Sigmoid colon (tissue), 7 donors: ENCODE data around the gene STRAP. TPM values are rescaled to one million over a fixed set of nuclear protein-coding genes. Genes with fewer than 3 reads are reported as not detected.

Experiments used
- DNase-seq: peaks from one replicate; pipeline ENCODE4 v3.0.0-alpha.2; 2019
- H3K27ac ChIP-seq, 4 donors: fragments of 200-600 bp; sonication (generic); one replicate each; pipeline ENCODE4 v1.5.1; 2016 to 2019; ENCODE audit warnings: mild to moderate bottlenecking in 1 of 4
- H3K27me3 ChIP-seq, 3 donors: fragments of 200-600 bp; sonication (generic); one replicate each; pipeline ENCODE4 v1.5.1; 2019; ENCODE audit warnings: mild to moderate bottlenecking in 1 of 3
- H3K36me3 ChIP-seq, 4 donors: fragments of 200-600 bp; sonication (generic); one replicate each; pipeline ENCODE4 v1.5.1; 2016 to 2019
- H3K4me1 ChIP-seq, 4 donors: fragments of 200-600 bp; sonication (generic); one replicate each; pipeline ENCODE4 v1.5.1; 2017 to 2019
- H3K4me3 ChIP-seq, 4 donors: fragments of 200-600 bp; sonication (generic); one replicate each; pipeline ENCODE4 v1.5.1; 2017 to 2019; ENCODE audit warnings: mild to moderate bottlenecking in 2 of 4, moderate library complexity in 1 of 4
- H3K9me3 ChIP-seq, 4 donors: fragments of 200-600 bp in 3 of 4; sonication (generic) in 3 of 4; one replicate each; pipeline versions ENCODE4 v1.5.1 to v1.6.1; 2013 to 2019
- CTCF ChIP-seq, 4 experiments: fragments of 450-650 bp in 3 of 4; fragments of 200-600 bp in 1 of 4; IDR thresholded peaks; one replicate each; pipeline ENCODE4 v1.5.1; 2016 to 2019; ENCODE audit warnings: antibody characterized with exemption in 4 of 4, mild to moderate bottlenecking in 3 of 4, moderate library complexity in 2 of 4
- EP300 ChIP-seq, 4 donors: sonication (generic); formaldehyde crosslinking; IDR thresholded peaks; one replicate each; pipeline ENCODE4 v1.6.1; 2017; ENCODE audit warnings: antibody characterized with exemption in 4 of 4
- POLR2A ChIP-seq, 2 donors: fragments of 450-650 bp; IDR thresholded peaks; one replicate each; pipeline ENCODE4 v1.6.1; 2016; ENCODE audit warnings: antibody characterized with exemption in 2 of 2, mild to moderate bottlenecking in 2 of 2, moderate library complexity in 2 of 2
- POLR2AphosphoS5 ChIP-seq, 4 donors: sonication (generic); formaldehyde crosslinking; IDR thresholded peaks; one replicate each; pipeline ENCODE4 v1.6.1; 2017; ENCODE audit warnings: antibody characterized with exemption in 4 of 4
- WGBS, 2 donors: extraction: QIAGEN DNeasy Blood & Tissue Kit; methylation state at CpG; one replicate each; pipeline ENCODE4 v1.1.7; 2013; 5-methylcytosine and 5-hydroxymethylcytosine counted together
- intact Hi-C: fragments of 100-400 bp; cut with DNase I; formaldehyde crosslinking; loops from one replicate; pipeline ENCODE4 v1.15.1; 2023
- polyA plus RNA-seq, 3 donors: library from polyadenylated mRNA; stranded (reverse); fragments of 200-250 nt; gene quantifications; one replicate each; pipeline ENCODE4 v1.2.3, GENCODE V29; 2013
- total RNA-seq, 4 donors: library from RNA; depleted of rRNA; stranded (reverse); fragments of >200 nt; gene quantifications; one replicate each; pipeline ENCODE4 v1.1.0, GENCODE V29; 2016
- donor health status: healthy with polysubstance abuse.
- donor health status: Bipolar disorder and iron deficiency.
- donor health status: healthy.

The STRAP gene, protein sequence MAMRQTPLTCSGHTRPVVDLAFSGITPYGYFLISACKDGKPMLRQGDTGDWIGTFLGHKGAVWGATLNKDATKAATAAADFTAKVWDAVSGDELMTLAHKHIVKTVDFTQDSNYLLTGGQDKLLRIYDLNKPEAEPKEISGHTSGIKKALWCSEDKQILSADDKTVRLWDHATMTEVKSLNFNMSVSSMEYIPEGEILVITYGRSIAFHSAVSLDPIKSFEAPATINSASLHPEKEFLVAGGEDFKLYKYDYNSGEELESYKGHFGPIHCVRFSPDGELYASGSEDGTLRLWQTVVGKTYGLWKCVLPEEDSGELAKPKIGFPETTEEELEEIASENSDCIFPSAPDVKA
- total RNA-seq, result 10 to 100 TPM; 52.8 to 68.5 (median 63.0) TPM
- 100 to 1,000 TPM in 1 of 3 donors, 10 to 100 TPM in 2; 75.7 to 109 (median 87.1) TPM for polyA plus RNA-seq

GRCh38 chr12:15882118-15882971, at the start of gene STRAP:
STRAP (plus strand) TSS chr12:15882387; CDS start chr12:15882708, 321 bp downstream.
- Histone ChIP-seq H3K4me1 (peaks cover 0 to 41% (median 33%) of the 10 kb centered on the region in 4 donors), H3K27ac (peak within 1 kb of the TSS; percentile 93 to 99 (median 96)), H3K9me3 (no peaks in the 10 kb centered on the region), H3K4me3 (peak within 1 kb of the TSS; percentile 79 to 89 (median 84)), H3K36me3 (peaks cover 0 to 9% (median 0%) of the 10 kb centered on the region in 4 donors), H3K27me3 (no peaks in the 10 kb centered on the region)
- TF ChIP-seq POLR2AphosphoS5 (IDR thresholded peaks at IDR 0.05) (peak; percentile 98 to 100 (median 99)), POLR2A (IDR thresholded peaks at IDR 0.05) (peak; percentile 99), EP300 (IDR thresholded peaks at IDR 0.05) (peak in 2 of 4 donors; percentile 38 to 76), CTCF (IDR thresholded peaks at IDR 0.05) (no peak)
- intact Hi-C loops, result loop anchor here (5.0 to 10.0 kb wide), 2 partner anchors 608 to 1110 kb away; a partner anchor contains a TSS
- 0 to 1% methylated on average over 63 of the region's 63 CpGs for WGBS, 2 donors
- DNase-seq, result peak; percentile 99

DNA sequence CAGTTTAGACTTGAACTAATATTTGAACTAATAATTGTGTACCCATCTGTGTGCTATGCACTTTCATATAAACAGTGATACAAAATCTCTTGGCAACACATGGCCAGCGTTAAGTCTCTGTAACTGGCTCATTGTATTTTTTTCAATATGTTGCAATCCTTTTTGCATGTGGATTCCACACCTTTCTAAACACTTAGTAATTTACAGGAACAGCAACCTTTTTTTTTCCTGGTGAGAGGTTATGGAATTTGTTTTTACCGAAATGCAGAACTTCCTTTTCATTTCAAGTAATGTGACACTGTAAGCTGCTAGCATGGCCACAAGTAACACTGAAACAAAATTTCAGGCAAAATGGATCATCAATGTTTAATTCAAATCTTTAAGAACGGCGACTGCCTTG, 47.6 kb upstream of the STRAP start:
- no peaks in the 10 kb centered on the region for H3K27me3 ChIP-seq
- TF ChIP-seq POLR2AphosphoS5 (IDR thresholded peaks at IDR 0.05) (no peak), EP300 (IDR thresholded peaks at IDR 0.05) (no peak), CTCF (IDR thresholded peaks at IDR 0.05) (no peak), POLR2A (IDR thresholded peaks at IDR 0.05) (no peak)
- WGBS, 2 donors, result 81 to 85% methylated on average over 4 of the region's 4 CpGs
- H3K9me3 ChIP-seq, result no peaks in the 10 kb centered on the region
- intact Hi-C loops, result no loop called here
- no peak overlapping the region for H3K4me3 ChIP-seq
- H3K4me1 ChIP-seq, result no peaks in the 10 kb centered on the region
- H3K36me3 ChIP-seq, result no peaks in the 10 kb centered on the region
- no peak for DNase-seq
- H3K27ac ChIP-seq, result no peak overlapping the region

- DNase-seq, result no peak
- H3K4me1 ChIP-seq, result no peaks in the 10 kb centered on the region
- 82% methylated on average over 5 of the region's 5 CpGs for WGBS, 2 donors
- intact Hi-C loops, result no loop called here
- H3K4me3 ChIP-seq, result no peak overlapping the region
- H3K27ac ChIP-seq, result peak overlapping the region in 1 of 4 donors; percentile 22
- no peaks in the 10 kb centered on the region for H3K36me3 ChIP-seq
- TF ChIP-seq POLR2A (IDR thresholded peaks at IDR 0.05), result no peak
- TF ChIP-seq CTCF (IDR thresholded peaks at IDR 0.05), result no peak
- no peaks in the 10 kb centered on the region for H3K27me3 ChIP-seq
- no peaks in the 10 kb centered on the region for H3K9me3 ChIP-seq
Observed at GRCh38 chr12:15837141-15837790, 44.9 kb upstream of the STRAP start.

DNA sequence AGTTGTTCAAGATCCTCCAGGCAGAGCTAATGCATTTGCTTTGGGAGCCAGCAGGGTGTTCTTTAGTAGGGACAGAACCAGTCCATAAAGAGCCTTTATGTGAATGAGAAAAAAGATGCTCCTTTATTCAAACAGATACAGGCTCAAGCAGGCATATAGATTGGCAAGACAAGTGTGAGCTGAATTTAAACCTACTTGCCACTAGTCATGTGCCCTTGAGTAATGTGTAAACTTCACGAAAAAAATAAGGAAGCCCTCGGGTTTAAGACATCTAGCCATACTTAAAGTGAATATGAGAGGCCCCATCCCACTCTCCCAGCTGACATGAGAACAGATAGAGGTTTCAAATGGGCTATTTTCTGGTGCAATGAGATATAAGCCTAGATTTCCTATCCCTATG, 43.1 kb upstream of the STRAP start:
- TF ChIP-seq POLR2AphosphoS5 (IDR thresholded peaks at IDR 0.05) (no peak), CTCF (IDR thresholded peaks at IDR 0.05) (no peak), POLR2A (IDR thresholded peaks at IDR 0.05) (no peak), EP300 (IDR thresholded peaks at IDR 0.05) (no peak)
- Histone ChIP-seq H3K27ac (no peak overlapping the region), H3K27me3 (no peaks in the 10 kb centered on the region), H3K4me1 (no peaks in the 10 kb centered on the region), H3K36me3 (no peaks in the 10 kb centered on the region), H3K4me3 (no peak overlapping the region), H3K9me3 (no peaks in the 10 kb centered on the region)
- 65 to 78% methylated on average over 2 of the region's 2 CpGs for WGBS, 2 donors
- no peak for DNase-seq
- intact Hi-C loops, result no loop called here
